OCI-LY7 (cell line): ENCODE results near the gene LRRC8D. TPM values are rescaled to one million over a fixed set of nuclear protein-coding genes. Genes with fewer than 3 reads are reported as not detected.

ENCODE experiments used
- BruUV-seq: library from RNA; stranded (reverse); fragments of 400-500 nt; replicated peaks from 2 replicates; lab custom pipeline; 2021; lab: Mats Ljungman, UMichigan
- CTCF ChIA-PET: fragments of 300-600 bp; sonication (Branson Sonifier 250); formaldehyde crosslinking; loops from one replicate; lab custom pipeline; 2022; ENCODE audit warnings: antibody characterized with exemption; ENCODE audit not compliant: unreplicated experiment; lab: Charles Lee
- POLR2A ChIA-PET: fragments of 300-600 bp; sonication (Branson Sonifier 250); formaldehyde crosslinking; loops from one replicate; lab custom pipeline; 2022; ENCODE audit warnings: antibody characterized with exemption; lab: Charles Lee
- DNase-seq: peaks from one replicate; pipeline ENCODE4 v3.0.0-alpha.2; 2015; ENCODE audit warnings: low spot score
- H2AFZ ChIP-seq: fragments of 200-600 bp; sonication (generic), shearing (Covaris generic); 2 replicates; pipeline ENCODE4 v1.6.1; 2014; ENCODE audit warnings: mild to moderate bottlenecking, antibody characterized with exemption, low read length, moderate library complexity
- H3K27ac ChIP-seq: fragments of 200-600 bp; sonication (generic); 2 replicates; pipeline ENCODE4 v1.5.1; 2014; ENCODE audit warnings: mixed run types, low read depth, mild to moderate bottlenecking, moderate library complexity, low read length, inconsistent platforms; ENCODE audit not compliant: poor library complexity, severe bottlenecking
- H3K36me3 ChIP-seq: fragments of 200-600 bp; sonication (generic); 2 replicates; pipeline ENCODE4 v1.6.1; 2014; ENCODE audit warnings: mild to moderate bottlenecking, antibody characterized with exemption, low read length, moderate library complexity, mixed read lengths; ENCODE audit not compliant: insufficient read depth
- H3K4me1 ChIP-seq: fragments of 200-600 bp; sonication (generic); 2 replicates; pipeline ENCODE4 v1.5.1; 2014; ENCODE audit warnings: mild to moderate bottlenecking, low read length; ENCODE audit not compliant: insufficient read depth, poor library complexity, severe bottlenecking
- H3K4me2 ChIP-seq: fragments of 200-600 bp; sonication (generic); 2 replicates; pipeline ENCODE4 v1.6.1; 2014; ENCODE audit warnings: mild to moderate bottlenecking, low read length
- H3K4me3 ChIP-seq: fragments of 200-600 bp; sonication (generic); 2 replicates; pipeline ENCODE4 v1.5.1; 2014; ENCODE audit warnings: mild to moderate bottlenecking, low read depth, low read length; ENCODE audit not compliant: poor library complexity, severe bottlenecking
- H3K79me2 ChIP-seq: fragments of 200-600 bp; sonication (generic); 2 replicates; pipeline ENCODE4 v1.6.1; 2016; ENCODE audit warnings: low read depth, mild to moderate bottlenecking, low read length, moderate library complexity, mixed read lengths; ENCODE audit not compliant: insufficient read depth
- H3K9me2 ChIP-seq: fragments of 200-600 bp; sonication (generic); 2 replicates; pipeline ENCODE4 v1.6.1; 2016; ENCODE audit warnings: mild to moderate bottlenecking, low read length, mixed read lengths; ENCODE audit not compliant: insufficient read depth
- H3K9me3 ChIP-seq: fragments of 200-600 bp; sonication (generic); 2 replicates; pipeline ENCODE4 v1.6.1; 2014; ENCODE audit warnings: mild to moderate bottlenecking, mixed run types, low read length, mixed read lengths
- H4K20me1 ChIP-seq: fragments of 200-600 bp; sonication (generic); 2 replicates; pipeline ENCODE4 v1.6.1; 2014; ENCODE audit warnings: mild to moderate bottlenecking, antibody characterized with exemption, low read length, moderate library complexity, mixed read lengths; ENCODE audit not compliant: insufficient read depth
- EZH2phosphoT487 ChIP-seq: fragments of 200-600 bp; sonication (generic); IDR thresholded peaks from 2 replicates; pipeline ENCODE4 v1.6.1; 2018; ENCODE audit warnings: low read depth, borderline replicate concordance, mild to moderate bottlenecking, mixed run types, antibody characterized with exemption, low read length, moderate library complexity, mixed read lengths
- intact Hi-C: fragments of 100-400 bp; cut with micrococcal nuclease; formaldehyde crosslinking; loops from one replicate; pipeline ENCODE4 v1.10.0; 2022; ENCODE audit not compliant: unreplicated experiment
- total RNA-seq, 2 experiments: library from RNA; depleted of rRNA in 1 of 2; stranded (reverse); fragments of >200 nt in 1 of 2; shearing (Covaris generic) in 1 of 2; gene quantifications; 2 replicates each; pipeline ENCODE4 v1.2.3, GENCODE V29; 2014 to 2022
- TF ChIP-seq, protein P1 (sequence below): fragments of 200-600 bp; sonication (generic); conservative IDR thresholded peaks from 2 replicates; pipeline ENCODE4 v1.5.1; 2014; ENCODE audit warnings: mild to moderate bottlenecking, antibody characterized with exemption, low read length, moderate library complexity, mixed read lengths

Gene LRRC8D
- total RNA-seq, 2 experiments from 2014 or later: 23.8 to 37.1 TPM

DNA sequence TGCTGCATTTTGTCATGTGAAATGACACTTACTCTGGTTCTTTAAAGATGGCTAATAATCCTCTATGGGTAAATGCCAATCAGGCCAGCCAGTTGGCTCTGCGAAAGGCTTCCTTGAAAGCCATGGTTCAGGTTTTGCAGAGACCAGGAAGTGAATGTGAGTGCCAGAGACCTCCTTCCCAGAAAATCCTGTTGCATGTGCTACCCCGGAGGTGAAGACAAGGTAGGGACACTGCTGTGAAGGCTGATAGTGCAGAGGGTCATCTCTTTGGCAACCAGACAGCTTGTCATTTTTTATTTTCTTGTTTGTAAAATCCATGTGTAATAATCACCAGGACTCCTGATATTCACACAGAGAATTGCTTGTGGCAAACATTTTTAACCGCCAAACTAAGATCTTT lies 18.7 kb downstream of the LRRC8D start:
- Histone ChIP-seq H3K4me1 (peaks cover 15% of the 10 kb centered on the region), H3K4me3 (no peak overlapping the region), H2AFZ (no peak overlapping the region), H3K9me2 (no peaks in the 10 kb centered on the region), H3K36me3 (no peaks in the 10 kb centered on the region), H4K20me1 (no peaks in the 10 kb centered on the region), H3K9me3 (no peaks in the 10 kb centered on the region), H3K4me2 (no peak overlapping the region), H3K27ac (no peak overlapping the region), H3K79me2 (peaks cover 7% of the 10 kb centered on the region; the same call in 1 of the 2 replicates)
- ChIA-PET CTCF (no interaction called here), POLR2A (interaction anchor here (1.0 to 7.7 kb wide), 2 partner anchors 12 to 13 kb away, joined by 4 to 72 read pairs; no protein-coding TSS in a partner anchor)
- no peak for TF ChIP-seq EZH2phosphoT487
- TF ChIP-seq, protein P1, sequence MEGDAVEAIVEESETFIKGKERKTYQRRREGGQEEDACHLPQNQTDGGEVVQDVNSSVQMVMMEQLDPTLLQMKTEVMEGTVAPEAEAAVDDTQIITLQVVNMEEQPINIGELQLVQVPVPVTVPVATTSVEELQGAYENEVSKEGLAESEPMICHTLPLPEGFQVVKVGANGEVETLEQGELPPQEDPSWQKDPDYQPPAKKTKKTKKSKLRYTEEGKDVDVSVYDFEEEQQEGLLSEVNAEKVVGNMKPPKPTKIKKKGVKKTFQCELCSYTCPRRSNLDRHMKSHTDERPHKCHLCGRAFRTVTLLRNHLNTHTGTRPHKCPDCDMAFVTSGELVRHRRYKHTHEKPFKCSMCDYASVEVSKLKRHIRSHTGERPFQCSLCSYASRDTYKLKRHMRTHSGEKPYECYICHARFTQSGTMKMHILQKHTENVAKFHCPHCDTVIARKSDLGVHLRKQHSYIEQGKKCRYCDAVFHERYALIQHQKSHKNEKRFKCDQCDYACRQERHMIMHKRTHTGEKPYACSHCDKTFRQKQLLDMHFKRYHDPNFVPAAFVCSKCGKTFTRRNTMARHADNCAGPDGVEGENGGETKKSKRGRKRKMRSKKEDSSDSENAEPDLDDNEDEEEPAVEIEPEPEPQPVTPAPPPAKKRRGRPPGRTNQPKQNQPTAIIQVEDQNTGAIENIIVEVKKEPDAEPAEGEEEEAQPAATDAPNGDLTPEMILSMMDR: no peak
- intact Hi-C loops: no loop called here
- no peak for DNase-seq
- no TSS peak for BruUV-seq

DNA sequence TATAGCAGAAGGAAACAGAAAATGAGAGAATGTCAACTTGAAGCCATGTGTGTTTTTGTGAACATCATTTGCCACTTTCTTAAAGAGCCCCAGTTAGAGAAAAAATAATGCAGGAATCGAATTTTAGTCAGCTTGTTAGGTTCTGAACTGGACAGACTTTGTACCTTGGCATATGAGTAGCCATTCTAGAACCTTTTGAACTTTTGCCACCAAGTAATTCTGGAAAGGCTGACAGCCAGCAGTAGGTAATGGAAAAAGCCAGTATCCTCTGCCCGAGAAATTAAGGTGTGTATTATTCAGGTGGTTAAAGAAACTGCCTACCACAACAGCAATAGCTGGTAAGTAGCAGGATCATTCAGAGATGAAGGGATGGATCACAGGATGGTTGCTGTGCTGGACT lies 20.7 kb downstream of the LRRC8D start:
- intact Hi-C loops: no loop called here
- no peak for TF ChIP-seq EZH2phosphoT487
- TF ChIP-seq, protein P1: no peak
- ChIA-PET POLR2A (interaction anchor here (0.7 to 7.7 kb wide), 4 partner anchors 15 to 1095 kb away, joined by 3 to 72 read pairs (median 4); partner anchors contain the start of gene LRRC8D), CTCF (no interaction called here)
- peaks cover 15% of the 10 kb centered on the region; the same call in 1 of the 2 replicates for H3K79me2 ChIP-seq
- no peak overlapping the region for H3K27ac ChIP-seq
- peaks cover 16% of the 10 kb centered on the region for H3K36me3 ChIP-seq
- no peak overlapping the region for H2AFZ ChIP-seq
- no peaks in the 10 kb centered on the region for H3K9me2 ChIP-seq
- H3K4me2 ChIP-seq: no peak overlapping the region
- H3K4me3 ChIP-seq: no peak overlapping the region
- BruUV-seq: no TSS peak
- H4K20me1 ChIP-seq: no peaks in the 10 kb centered on the region
- no peaks in the 10 kb centered on the region for H3K9me3 ChIP-seq
- peaks cover 32% of the 10 kb centered on the region for H3K4me1 ChIP-seq
- DNase-seq: no peak

DNA sequence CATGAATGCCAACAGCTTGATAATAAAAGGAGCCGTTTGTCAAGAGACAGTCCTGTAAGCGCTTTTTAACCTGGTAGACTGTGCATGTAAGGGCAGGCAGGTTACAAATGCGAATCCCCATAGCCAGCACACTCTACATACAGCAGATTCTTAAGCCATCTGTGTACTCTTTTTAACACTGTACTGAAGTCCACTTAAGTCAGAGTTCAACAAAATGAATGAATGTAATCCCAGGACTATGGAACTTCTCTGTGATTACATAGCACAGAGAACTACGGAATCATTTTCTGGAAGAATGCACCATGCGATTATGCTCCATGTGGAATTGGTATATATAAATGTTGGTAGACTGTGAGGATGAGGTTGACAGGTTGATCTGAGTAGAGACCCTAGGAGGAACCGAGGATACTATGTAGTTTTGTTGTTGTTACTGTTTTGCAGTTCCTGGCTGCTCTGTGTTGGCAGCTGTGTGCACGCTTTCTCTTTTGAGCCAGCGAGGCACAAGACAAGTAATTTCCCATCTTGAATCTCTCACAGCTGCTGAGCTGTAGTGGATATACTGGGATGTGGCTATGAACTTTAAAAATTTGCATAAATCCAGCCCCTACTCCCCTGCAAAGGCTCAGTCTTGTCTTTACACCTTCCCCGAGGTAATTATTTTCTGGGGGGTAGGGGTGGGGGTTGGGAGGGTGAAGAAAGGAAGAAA lies 21.9 kb downstream of the LRRC8D start:
- no peaks in the 10 kb centered on the region for H3K9me2 ChIP-seq
- H4K20me1 ChIP-seq: no peaks in the 10 kb centered on the region
- peak overlapping the region; percentile 87 for H3K4me3 ChIP-seq
- TF ChIP-seq, protein P1: no peak
- TF ChIP-seq EZH2phosphoT487: no peak
- peaks cover 41% of the 10 kb centered on the region for H3K4me1 ChIP-seq
- POLR2A ChIA-PET: interaction anchor here (0.6 to 7.7 kb wide), 9 partner anchors 9 to 184 kb away, joined by 3 to 72 read pairs (median 3); no protein-coding TSS in a partner anchor
- peaks cover 28% of the 10 kb centered on the region for H3K36me3 ChIP-seq
- no peaks in the 10 kb centered on the region for H3K9me3 ChIP-seq
- BruUV-seq: no TSS peak
- H3K4me2 ChIP-seq: peak overlapping the region; percentile 100
- DNase-seq: peak; percentile 63
- peaks cover 25% of the 10 kb centered on the region; the same call in 1 of the 2 replicates for H3K79me2 ChIP-seq
- peak overlapping the region; percentile 46 for H2AFZ ChIP-seq
- intact Hi-C loops: loop anchor here (1.0 kb wide), 2 partner anchors 21 to 38 kb away; partner anchors contain the start of gene LRRC8D
- CTCF ChIA-PET: interaction anchor here (0.6 kb wide), 1 partner anchor 23 kb away, joined by 3 read pairs; no protein-coding TSS in a partner anchor
- peak overlapping the region; percentile 52 for H3K27ac ChIP-seq
